Effector memory CD4-positive, alpha-beta T cell (primary cell): ENCODE data around the gene PPM1K.

Experiments used
- DNase-seq, 3 donors: peaks; one replicate each; pipeline ENCODE4 v3.0.0-alpha.2; 2020
- H3K27ac ChIP-seq: 2 replicates; pipeline ENCODE4 v1.7.0; 2013; ENCODE audit warnings: mild to moderate bottlenecking, low read length, moderate library complexity; ENCODE audit not compliant: insufficient read depth, poor library complexity, severe bottlenecking
- H3K27me3 ChIP-seq: replicated peaks from 2 replicates; pipeline ENCODE4 v1.7.0; 2013; ENCODE audit warnings: mild to moderate bottlenecking, low read length; ENCODE audit not compliant: insufficient read depth, control insufficient read depth, poor library complexity, severe bottlenecking
- H3K36me3 ChIP-seq: 2 replicates; pipeline ENCODE4 v1.7.0; 2013; ENCODE audit warnings: mild to moderate bottlenecking, low read length, moderate library complexity; ENCODE audit not compliant: control insufficient read depth, insufficient read depth
- H3K4me1 ChIP-seq: 2 replicates; pipeline ENCODE4 v1.7.0; 2013; ENCODE audit warnings: low read length, mild to moderate bottlenecking; ENCODE audit not compliant: control insufficient read depth, insufficient read depth, poor library complexity, severe bottlenecking
- H3K4me3 ChIP-seq: 2 replicates; pipeline ENCODE4 v1.7.0; 2013; ENCODE audit warnings: low read length, low read depth, mild to moderate bottlenecking; ENCODE audit not compliant: insufficient read depth, poor library complexity, severe bottlenecking
- H3K9me3 ChIP-seq: 2 replicates; pipeline ENCODE4 v1.7.0; 2013; ENCODE audit warnings: mild to moderate bottlenecking, low read length, moderate library complexity; ENCODE audit not compliant: control insufficient read depth

The PPM1K gene

DNA sequence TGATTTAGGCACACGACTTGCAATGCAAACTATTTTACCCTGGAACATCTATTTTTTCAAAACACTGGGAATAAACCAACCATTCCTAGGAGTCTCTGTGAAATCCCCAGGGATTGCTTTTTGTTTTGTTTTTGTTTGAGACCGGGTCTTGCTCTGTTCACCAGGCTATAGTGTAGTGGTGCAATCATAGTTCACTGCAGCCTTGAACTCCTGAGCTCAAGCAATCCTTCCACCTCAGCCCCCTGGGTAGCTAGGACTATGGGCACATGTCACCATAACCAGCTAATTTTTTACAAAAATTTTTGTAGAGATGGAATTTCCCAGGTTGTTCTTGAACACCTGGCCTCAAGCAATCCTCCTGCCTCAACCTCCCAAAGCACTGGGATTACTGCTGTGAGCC lies 37.8 kb downstream of the PPM1K start:
- H3K27ac ChIP-seq: no peak overlapping the region
- peaks cover 5% of the 10 kb centered on the region for H3K4me1 ChIP-seq
- H3K9me3 ChIP-seq: no peaks in the 10 kb centered on the region
- DNase-seq: no peak
- H3K36me3 ChIP-seq: no peaks in the 10 kb centered on the region
- no peaks in the 10 kb centered on the region for H3K27me3 ChIP-seq
- no peak overlapping the region for H3K4me3 ChIP-seq

DNA sequence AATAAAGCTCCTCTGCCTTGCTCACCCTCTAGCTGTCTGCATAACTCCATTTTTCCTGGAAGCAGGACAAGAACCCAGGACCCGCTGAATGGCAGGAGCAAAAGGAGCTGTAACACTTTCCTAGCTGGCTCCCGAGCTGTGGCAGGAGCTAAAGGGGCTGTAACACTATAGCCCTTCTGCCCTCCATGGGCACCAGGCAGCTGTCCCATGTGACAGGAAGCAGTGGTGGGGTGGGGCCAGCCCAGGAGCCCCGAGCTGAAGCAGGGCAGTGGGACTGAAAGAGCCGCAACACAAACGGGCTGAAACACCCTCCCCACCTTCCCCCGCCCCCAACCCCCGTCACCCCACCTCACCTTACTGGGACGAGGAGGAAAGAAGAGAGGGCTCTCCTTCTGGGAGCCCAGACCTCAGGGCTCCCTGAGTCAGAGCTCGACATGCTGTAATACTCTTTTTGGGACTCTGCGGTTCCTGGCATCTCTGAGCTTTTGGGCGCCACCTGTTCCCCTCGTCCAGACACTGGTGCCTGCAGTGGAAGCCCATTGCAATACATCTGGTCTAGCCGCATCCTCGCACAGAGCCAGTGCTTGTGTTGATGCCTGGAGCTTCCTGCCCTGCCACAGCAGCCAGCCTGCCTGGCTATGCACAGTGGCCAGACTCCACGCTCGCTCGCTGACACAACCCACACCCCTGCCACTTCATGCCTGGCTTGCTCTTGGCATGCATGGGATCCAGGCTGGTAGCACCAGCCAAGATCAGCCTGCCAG lies 39.4 kb downstream of the PPM1K start:
- H3K4me3 ChIP-seq: no peak overlapping the region
- peaks cover 5% of the 10 kb centered on the region for H3K4me1 ChIP-seq
- no peak overlapping the region for H3K27ac ChIP-seq
- DNase-seq: peak in 1 of 3 donors; percentile 9
- H3K9me3 ChIP-seq: no peaks in the 10 kb centered on the region
- no peaks in the 10 kb centered on the region for H3K27me3 ChIP-seq
- no peaks in the 10 kb centered on the region for H3K36me3 ChIP-seq

DNA sequence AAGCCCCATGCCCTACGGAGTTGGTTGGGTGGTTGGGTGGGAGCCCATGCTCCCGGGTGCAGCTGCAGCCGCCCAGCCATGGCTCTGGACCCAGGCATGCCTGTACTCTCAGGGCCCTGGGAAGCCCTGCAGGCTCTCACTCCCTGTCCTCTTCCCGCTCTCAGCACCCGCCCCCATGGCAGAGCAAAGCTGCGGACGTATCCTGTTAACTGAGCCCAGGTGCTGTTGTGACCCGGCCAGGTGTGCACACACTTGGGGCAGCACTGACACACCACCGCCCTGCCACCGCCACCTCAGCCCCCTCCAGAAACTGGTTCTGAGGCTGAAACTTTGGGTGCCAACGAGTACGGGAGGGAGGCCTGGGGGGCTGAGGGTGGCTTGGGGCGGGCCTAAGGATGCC lies 40.3 kb downstream of the PPM1K start:
- DNase-seq: no peak
- Histone ChIP-seq H3K27ac (no peak overlapping the region), H3K4me1 (peaks cover 5% of the 10 kb centered on the region)

DNA sequence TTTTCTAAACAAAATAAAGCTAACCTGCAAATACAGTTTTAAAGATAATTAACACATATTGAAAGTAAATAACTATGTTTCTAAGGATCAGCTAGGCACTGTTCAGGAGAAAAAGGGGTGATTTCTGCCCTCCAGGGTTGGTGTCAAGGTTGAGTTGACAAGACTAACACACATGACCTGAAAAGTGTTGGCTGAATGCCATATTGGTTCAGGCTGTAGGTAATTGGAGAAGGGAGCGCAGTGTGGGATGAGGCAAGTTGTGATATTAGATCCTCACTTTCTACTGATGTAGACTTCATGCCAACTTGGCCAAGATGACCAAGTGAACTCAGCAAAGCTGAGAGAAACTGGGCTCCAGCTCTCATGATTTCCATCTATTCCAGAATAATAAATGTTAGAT lies 42.2 kb downstream of the PPM1K start:
- Histone ChIP-seq H3K27me3 (no peaks in the 10 kb centered on the region), H3K36me3 (no peaks in the 10 kb centered on the region), H3K4me1 (peaks cover 5% of the 10 kb centered on the region), H3K27ac (no peak overlapping the region), H3K4me3 (no peak overlapping the region), H3K9me3 (no peaks in the 10 kb centered on the region)
- no peak for DNase-seq

More for the DNA sequence above, 40.3 kb downstream of the PPM1K start:
- Histone ChIP-seq H3K9me3 (no peaks in the 10 kb centered on the region), H3K4me3 (no peak overlapping the region), H3K27me3 (no peaks in the 10 kb centered on the region), H3K36me3 (no peaks in the 10 kb centered on the region)

DNA sequence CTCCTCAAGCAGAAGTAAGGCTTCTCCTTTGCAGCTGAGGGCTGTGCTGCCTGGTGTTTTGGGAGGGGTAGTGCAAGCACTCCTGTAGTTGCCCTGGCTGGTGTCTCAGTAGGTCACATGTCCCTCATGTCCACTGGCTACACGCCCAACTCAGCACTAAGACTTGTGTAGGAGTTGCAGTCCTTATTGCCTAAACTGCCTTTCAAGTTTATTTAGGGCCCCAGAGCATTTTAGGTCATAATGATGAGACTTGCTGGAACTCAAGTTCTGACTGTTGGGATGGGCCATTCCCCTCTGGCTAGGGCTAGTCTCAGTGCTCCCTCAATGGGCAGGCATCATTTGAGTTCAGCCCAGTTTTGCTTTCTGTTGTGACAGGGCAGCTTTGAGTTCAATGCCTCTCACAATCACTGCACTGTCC lies 44.1 kb downstream of the PPM1K start:
- Histone ChIP-seq H3K27me3 (no peaks in the 10 kb centered on the region), H3K36me3 (no peaks in the 10 kb centered on the region), H3K4me3 (no peak overlapping the region), H3K27ac (no peak overlapping the region), H3K9me3 (no peaks in the 10 kb centered on the region), H3K4me1 (peaks cover 5% of the 10 kb centered on the region)
- no peak for DNase-seq

DNA sequence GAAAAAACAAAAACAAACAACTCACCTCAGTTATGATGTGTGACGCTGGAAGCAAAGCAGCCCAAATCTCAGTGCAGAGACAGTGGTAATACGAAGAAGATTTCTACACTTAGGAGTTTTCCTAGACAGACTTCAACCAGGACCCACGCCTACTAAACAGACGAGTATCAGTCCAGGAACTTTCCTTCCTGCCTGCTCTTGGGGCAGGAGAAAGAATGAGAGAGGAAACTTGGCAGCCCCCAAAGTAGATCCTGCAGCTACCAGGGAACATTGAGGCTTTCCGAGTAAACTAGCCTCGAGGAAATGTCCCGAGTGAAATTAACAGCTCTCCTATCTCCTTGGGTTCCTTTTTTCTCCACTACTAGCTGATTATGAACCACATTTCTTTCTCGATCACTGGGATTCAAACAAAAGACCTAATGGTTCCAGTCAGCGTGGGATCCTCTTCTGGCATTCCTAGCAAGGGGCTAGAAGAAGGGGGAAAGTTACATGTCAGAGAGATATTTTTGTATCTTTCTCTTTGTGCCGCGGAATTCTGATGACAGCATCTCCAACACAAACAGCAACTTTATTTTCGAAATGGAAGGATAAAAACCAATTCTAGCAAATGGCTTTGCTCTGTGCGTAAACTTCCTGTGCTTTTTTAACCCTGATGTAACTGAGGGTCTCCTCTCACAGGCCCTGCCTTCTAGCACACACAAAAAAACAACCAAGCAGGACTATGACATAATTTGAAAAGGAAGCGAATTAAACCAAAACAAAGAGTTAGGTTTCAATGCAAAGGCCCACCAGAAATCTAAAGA lies 53.2 kb downstream of the PPM1K start:
- Histone ChIP-seq H3K36me3 (no peaks in the 10 kb centered on the region), H3K4me1 (no peaks in the 10 kb centered on the region), H3K9me3 (no peaks in the 10 kb centered on the region), H3K27me3 (no peaks in the 10 kb centered on the region), H3K27ac (no peak overlapping the region), H3K4me3 (no peak overlapping the region)
- no peak for DNase-seq

DNA sequence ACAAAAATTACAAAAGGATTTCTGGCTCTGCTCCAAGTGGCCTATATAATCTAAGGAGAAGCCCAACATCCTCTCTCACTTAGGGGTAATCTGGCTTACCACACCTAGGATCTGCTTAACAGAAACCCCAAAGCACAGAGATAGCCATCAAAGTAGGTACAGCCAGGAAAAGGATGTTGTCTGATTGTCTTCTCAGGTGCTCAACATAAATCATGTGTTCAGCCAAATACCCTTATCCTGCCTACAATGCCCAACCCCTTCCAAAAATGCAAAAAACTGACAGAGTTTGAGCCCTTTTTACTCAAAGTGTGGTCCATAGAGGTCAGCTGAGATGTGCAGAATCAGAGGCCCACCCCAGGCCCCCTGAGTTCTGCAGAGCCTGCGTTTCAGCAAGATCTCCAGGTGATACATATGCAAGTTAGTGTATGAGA lies 53.9 kb downstream of the PPM1K start:
- Histone ChIP-seq H3K27me3 (no peaks in the 10 kb centered on the region), H3K36me3 (no peaks in the 10 kb centered on the region), H3K27ac (no peak overlapping the region), H3K4me1 (no peaks in the 10 kb centered on the region), H3K4me3 (no peak overlapping the region), H3K9me3 (no peaks in the 10 kb centered on the region)
- DNase-seq: no peak

DNA sequence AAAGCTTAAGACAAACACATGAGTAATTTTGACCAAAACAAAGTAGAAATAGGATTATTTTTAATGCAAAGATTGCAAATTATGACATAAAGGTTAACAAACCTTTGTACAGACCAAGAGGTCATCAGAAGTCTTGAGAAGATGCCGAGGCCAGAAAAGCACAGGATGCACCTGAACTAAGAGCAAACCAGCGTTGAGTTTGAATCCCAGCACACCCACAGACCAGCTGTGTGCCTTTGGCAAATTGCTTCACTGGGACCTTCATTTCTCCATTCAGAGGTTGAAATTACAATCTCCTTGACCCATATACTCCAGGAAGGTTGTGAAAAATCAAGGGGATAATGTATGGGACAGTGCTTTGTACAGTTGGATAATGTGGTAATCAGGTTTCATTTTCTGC lies 56.6 kb downstream of the PPM1K start:
- no peak overlapping the region for H3K27ac ChIP-seq
- H3K36me3 ChIP-seq: no peaks in the 10 kb centered on the region
- H3K9me3 ChIP-seq: no peaks in the 10 kb centered on the region
- DNase-seq: no peak
- H3K27me3 ChIP-seq: no peaks in the 10 kb centered on the region
- H3K4me1 ChIP-seq: no peaks in the 10 kb centered on the region
- H3K4me3 ChIP-seq: no peak overlapping the region

DNA sequence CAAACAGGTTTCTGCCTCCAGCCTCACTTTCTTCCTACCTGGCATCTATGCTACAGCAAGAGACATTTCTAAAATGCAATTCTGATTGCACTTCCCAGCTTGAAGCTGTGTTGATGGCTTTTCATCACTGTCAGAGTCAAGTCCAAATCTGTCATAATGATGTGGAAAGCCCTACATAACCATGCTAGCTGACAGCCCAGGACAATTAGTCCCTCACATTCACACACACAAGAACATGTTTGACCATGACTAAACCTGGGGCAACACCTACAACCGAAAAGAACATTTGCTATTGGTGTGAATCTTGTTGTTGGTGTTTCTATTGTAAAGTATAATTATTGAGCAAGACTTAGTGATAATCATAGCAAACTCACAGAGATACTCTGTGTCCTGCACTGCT lies 58.2 kb downstream of the PPM1K start:
- Histone ChIP-seq H3K27me3 (no peaks in the 10 kb centered on the region), H3K4me1 (no peaks in the 10 kb centered on the region), H3K27ac (no peak overlapping the region), H3K9me3 (no peaks in the 10 kb centered on the region), H3K4me3 (no peak overlapping the region), H3K36me3 (no peaks in the 10 kb centered on the region)
- DNase-seq: no peak
